ENCODE measurements around the gene SAMMSON.

GRCh38 chr3:69994919-69995318, 4.6 kb upstream of the SAMMSON start:
- TF ChIP-seq CTCF (conservative IDR thresholded peaks at IDR 0.05; ENCODE audit: low read depth in 2 of 2): no peak
- no peak for TF ChIP-seq POLR2AphosphoS5 (IDR thresholded peaks at IDR 0.05; ENCODE audit: low read depth)
- no peak for TF ChIP-seq EZH2 (IDR thresholded peaks at IDR 0.05; ENCODE audit: low read depth, unreplicated experiment)

Data from GM23338 (cell line).